ENCODE data around the gene CNPY2.

DNA sequence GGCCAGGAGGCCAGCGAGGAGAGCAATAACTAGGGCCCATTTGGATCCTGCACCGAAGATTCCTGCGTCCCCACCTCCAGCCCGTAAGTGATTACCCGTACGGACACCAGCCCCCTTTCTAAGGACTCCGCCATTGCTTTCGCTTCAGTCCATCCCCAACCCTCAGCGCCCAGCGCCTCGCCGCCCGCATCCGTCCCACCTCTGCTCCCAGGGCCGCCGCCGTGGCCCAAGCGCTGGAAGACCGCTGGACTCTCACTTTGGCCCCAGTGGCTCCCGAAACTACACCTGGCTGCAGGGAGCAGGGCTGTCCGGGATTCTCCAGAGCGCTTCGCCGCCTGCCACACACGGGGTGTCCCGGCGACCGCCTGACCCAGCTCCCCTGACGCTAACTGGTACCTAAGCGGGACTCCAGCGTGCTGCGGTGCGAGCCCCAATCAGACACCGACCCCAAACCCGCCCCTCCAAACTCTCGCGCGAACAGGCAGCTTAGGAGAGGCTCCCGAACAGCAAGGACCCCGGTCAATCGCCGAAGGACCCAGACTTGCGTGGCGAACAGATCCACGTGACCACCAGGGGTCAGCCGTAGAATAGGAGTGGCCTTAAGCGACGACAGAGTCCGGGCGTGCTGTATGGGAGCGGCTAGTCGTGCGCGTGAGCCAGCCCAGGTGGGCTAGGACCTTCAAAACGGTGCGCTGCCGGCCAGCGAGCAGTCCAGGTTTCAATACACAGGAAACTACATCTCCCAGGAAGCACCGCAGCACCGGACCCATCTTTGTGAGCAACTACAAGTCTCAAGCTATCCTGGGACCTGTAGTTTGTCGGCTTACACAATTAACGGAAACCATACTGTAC is at the start of gene CNPY2:
- TF ChIP-seq CTCF (IDR thresholded peaks at IDR 0.05): peak in 5 of 6 experiments; percentile 16 to 40 (median 29)
- TF ChIP-seq POLR2A (IDR thresholded peaks at IDR 0.05): peak; percentile 60 to 73
